Measurements from ENCODE around the gene NAA16. TPM values are rescaled to one million over a fixed set of nuclear protein-coding genes. Genes with fewer than 3 reads are reported as not detected.
"Not testable (repeated sequence)": the region's sequence is repeated elsewhere in the genome, so short reads cannot be mapped to it uniquely, and the experiment has no call there.

The NAA16 gene
- 12.8 TPM for total RNA-seq
- long read RNA-seq, partial matches to known transcripts, result 8 of 12 reads
- long read RNA-seq, other reads (novel, unspliced or antisense), result 4 of 12 reads

DNA sequence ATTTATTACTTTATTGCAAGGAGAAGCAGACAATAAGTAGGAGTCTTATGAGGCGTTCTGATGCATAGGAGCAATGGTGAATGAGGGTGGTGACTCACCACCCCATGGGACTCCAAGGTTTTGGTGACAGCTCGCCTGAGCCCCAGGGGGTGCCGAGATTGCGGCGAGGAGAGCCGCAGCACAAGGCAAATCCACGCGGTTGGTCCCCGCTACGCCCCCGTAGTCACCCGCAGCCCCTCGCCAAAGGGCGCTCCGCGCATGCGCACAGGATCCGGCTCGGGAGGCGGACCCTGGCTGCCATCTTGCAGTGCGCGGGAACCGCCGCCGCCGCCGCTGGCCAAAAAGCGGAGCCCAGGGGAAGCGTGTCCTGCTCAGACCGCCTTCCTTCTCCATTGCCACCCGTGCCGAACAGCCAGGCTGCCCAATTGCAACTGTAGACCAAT, at the start of gene NAA16:
Gene NAA16 (plus strand): TSS at position 305 of the 443 bp plus-strand sequence. CDS start 262 bp downstream, outside the sequence.
- peak; percentile 98 for DNase-seq (ENCODE audit: low spot score)

DNA sequence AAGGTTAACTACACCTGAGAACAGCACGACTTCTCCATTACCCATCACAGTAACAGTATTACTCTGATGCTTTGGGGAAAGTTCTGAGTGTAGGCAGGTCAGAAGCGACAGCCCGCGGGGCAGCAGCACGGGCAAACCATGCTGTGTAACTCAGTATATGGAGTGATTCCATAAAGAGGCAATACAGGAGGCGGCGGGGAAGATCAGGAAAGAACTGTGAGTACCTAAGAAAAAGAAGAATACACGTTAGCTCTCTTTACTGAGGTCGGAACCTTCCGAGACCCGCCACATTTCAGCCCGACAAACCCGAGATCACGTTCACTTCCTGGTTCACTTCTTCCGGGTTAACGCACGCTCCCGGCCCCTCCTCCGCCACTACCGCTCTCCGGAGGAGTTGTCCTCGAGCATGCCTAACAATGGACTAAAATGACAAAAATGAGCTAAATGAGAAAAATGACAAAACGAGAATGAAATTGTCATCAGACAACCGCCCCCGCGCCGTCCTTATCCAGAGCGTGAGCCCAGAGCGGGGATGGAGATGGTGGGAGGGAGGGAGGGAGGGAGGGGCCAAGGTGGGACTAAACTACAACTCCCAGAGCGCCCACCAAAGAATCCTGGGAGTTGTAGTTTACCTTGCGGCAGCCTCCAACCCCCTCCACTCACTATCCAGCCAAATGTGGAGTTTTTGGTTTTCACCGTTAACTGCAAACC, 47.7 kb upstream of the NAA16 start, which contains the start of gene MTRF1:
Gene MTRF1 (minus strand): TSS at position 316 of the 711 bp plus-strand sequence. CDS start 2,669 bp downstream, outside the sequence.
- DNase-seq (ENCODE audit: low spot score), result peak; percentile 91

GRCh38 chr13:41267106-41267505, 44.0 kb upstream of the NAA16 start:
- DNase-seq (ENCODE audit: low spot score), result no peak

DNA sequence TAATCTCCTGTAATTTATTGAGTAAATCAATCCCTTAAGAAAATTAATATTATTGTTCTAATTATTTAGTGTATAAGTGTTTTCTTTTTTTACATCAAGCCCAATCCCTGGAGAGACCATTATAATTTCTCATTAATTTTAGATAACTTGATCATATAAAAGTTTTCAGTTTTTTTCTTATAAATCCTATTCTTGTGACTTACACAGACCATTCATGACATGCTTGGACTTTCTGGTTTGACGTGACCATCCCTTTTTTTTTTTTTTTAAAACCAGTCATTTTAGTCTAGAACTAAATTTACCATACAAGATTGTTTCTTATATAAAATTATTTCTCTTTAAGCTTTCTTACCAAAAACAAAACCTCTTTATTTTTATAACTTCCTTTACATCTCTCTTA, 42.3 kb upstream of the NAA16 start:
- DNase-seq (ENCODE audit: low spot score), result no peak

- no peak for DNase-seq (ENCODE audit: low spot score)
Observed at GRCh38 chr13:41271456-41272285, 39.4 kb upstream of the NAA16 start.

DNA sequence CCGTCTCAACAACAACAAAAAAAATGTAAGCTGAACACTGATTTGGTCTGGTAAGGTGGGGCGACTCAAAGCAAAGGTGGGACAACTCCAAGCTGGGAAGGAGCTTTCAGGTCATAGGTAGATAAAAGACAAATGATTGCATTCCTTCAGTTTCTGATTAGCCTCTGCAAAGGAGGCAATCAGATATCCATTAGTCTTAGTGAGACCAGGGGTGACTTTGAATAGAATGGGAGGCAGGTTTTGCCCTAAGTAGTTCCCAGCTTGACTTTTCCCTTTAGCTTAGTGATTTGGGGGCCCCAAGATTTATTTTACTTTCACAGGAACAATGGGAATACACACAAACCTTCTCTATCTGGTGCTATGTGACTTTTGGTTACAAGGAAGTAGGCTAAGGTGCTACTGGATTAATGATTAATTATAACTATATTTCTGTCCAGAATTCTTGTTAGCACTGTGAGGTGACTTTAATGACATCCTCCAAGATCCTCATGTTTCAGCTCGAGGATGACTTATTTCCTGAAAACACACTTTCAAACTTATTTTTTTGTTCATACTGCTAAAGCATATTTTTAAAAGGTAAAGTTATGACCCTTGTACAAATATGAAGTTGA, 37.1 kb upstream of the NAA16 start:
- DNase-seq (ENCODE audit: low spot score), result no peak

GRCh38 chr13:41274881-41275280, 36.2 kb upstream of the NAA16 start:
- no peak for DNase-seq (ENCODE audit: low spot score)

- DNase-seq (ENCODE audit: low spot score), result no peak
Observed at GRCh38 chr13:41276824-41277223, 34.2 kb upstream of the NAA16 start.

DNA sequence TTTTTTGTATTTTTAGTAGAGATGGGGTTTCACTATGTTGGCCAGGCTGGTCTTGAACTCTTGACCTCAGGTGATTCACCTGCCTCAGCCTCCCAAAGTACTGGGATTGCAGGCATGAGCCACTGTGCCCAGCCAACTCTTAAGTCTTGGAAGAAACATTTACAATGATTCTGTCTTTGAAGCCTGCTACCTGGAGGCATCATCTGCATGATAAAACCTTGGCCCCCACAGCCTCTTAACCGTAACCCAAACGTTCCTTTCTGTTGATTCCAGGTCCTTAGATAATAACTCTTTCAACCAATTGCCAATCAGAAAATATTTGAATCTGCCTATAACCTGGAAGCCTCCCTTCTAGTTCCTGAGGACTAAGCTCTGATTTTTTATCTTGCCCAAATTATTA, 31.9 kb upstream of the NAA16 start:
- not testable (repeated sequence) for DNase-seq (ENCODE audit: low spot score)

DNA sequence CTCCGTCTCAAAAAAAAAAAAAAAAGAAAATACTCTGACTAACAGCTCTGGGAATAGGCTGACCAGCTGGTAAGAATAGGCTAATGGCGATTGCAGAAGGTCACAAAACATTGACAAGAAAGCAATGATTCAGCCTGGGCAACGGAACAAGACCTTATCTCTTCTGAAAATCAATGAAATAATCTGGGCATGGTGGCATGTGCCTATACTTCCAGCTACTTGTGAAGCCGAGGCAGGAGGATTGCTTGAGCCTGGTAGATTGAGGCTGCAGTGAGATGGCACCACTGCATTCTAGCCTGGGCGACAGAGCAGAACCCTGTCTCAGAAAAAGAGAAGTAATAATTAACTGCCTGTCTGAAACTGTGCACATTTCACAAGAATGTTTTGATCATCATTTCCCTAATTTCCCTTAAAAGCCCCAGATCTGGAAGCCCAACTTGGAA, 28.9 kb upstream of the NAA16 start:
- no peak for DNase-seq (ENCODE audit: low spot score)

GRCh38 chr13:41284512-41285288, 26.4 kb upstream of the NAA16 start:
- DNase-seq (ENCODE audit: low spot score), result no peak

GRCh38 chr13:41286370-41286769, 24.7 kb upstream of the NAA16 start:
- no peak for DNase-seq (ENCODE audit: low spot score)

GRCh38 chr13:41289463-41289881, 21.6 kb upstream of the NAA16 start:
- no peak for DNase-seq (ENCODE audit: low spot score)

DNA sequence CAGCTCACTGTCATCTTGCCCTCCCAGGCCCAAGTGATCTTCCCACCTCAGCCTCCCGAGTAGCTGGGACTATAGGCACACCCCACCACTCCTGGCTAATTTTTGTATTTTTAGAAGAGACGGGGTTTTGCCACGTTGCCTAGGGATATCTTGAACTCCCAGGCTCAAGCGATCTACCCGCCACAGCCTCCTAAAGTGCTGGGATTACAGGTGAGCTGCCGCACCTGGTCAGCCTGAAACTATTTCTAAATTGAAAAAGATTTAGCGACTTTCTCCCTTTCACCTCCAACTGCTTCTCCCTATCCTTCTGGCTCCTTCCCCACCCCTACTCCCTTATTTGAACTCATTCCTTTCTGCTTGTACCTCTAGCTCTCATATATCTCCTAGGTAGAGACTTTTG, 19.8 kb upstream of the NAA16 start:
- DNase-seq (ENCODE audit: low spot score), result no peak

DNA sequence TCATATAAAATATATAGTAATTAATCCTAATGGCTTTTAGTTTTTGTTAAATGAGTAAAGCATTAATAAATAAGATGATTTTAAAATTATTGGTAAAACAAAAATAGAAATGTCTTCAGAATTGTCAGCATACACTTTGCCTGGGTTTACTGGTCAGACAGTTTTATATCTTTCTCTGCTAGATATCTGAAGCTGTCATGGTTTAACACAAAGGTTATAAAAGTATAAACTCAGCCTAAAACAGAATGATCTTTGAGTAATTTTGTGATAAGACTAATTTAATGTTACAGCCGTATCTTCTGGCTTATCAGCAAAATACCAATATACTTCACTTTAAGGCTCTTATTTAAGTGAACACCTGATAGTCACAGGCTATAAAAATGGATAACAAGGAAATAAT, 17.8 kb upstream of the NAA16 start:
- DNase-seq (ENCODE audit: low spot score), result no peak

DNA sequence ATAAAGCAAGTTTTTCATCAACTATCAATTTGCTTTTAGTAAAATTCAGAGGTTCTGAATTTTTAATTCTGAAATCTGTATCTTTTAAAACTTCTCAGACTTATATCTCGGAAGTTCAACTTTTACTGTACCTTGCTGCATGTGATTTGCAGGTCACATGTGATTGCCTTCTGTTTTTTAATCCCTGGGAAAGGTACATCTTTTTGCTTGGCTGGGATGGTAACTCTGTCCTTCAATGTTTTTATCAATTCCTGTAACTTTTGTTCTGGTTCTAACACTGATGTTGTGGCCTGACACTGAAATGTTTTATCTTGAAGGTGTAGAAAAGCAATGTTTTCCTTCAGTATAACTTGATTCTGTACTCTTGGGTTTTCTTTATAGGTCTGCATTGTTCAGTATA, 16.2 kb upstream of the NAA16 start:
- DNase-seq (ENCODE audit: low spot score), result no peak

GRCh38 chr13:41295973-41296372, 15.1 kb upstream of the NAA16 start:
- no peak for DNase-seq (ENCODE audit: low spot score)

GRCh38 chr13:41296879-41297646, 14.0 kb upstream of the NAA16 start:
- DNase-seq (ENCODE audit: low spot score), result no peak

DNA sequence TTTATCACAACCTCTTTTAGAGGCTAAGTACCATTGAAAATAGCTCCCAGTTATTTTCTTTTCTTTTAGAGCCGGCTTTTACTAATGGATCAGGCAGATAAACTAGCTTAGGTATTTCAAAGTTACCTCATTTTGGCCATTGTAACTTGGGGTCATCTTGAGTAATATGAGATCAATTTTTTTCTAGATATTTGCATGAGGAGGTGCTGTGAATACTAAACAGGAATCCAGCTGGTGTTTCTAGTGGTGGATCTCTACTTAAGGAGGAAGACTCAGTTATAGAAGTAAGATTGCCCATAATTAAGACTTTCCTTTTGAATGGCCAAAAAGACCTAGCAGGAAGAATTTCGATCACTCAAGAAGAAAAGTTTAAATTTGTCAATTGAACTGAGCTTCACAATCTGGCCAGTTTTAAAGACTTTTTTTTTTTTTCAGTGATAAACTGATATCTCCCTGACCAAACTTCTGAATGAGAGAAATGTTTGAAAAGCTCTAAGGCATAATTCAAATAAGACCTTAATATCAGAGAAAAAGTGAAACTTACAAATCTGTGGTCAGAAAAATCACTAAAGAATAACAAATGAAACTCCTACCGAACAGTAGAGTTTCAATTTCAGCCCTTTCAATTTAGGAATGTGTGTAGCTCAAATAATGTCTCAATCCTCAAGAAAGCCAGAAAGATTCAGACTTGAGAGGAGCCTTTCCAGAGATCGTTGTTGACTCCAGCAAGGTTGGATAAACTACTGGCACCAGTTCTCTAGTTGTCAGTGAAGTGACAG, 11.6 kb upstream of the NAA16 start:
- no peak for DNase-seq (ENCODE audit: low spot score)

Data from mesenteric fat pad (tissue), 1 donor.